ENCODE data around the gene RSBN1.

Gene RSBN1

DNA sequence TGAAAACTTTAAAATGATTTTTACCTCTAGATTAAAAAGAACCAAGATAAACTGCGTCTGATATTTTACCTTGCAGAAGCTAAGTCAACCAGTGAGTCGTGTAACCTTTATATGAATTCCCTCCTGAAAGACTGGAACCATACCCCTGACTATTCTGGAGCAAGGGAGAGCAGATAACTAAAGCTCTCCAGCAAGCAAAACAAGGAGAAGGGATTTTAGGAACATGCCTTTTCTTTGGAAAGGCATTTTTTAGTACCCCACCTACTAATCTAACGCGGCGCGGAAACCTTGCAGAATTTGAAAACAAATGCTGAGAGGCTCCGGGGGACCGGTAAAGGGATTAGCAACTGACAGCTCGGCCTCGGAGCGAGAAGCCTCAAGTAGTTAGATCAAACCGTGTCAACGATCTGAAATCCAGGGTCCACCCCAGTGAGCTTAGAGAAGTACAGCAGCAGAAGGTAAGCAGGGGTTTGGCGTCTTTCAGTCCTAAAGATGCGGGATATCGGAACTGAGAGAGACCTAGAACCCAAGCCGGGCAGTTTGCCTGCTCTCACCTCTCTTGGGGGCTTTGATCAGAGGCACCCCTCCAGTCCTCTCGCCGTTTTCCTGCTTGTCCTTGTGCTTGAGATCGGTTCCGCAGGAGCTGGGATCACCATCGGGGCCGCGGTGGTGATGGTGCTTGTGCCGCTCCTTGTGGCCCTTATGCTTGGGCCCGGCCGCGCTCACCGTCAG lies 954 bp downstream of the RSBN1 start:
- DNase-seq: peak; percentile 55

DNA sequence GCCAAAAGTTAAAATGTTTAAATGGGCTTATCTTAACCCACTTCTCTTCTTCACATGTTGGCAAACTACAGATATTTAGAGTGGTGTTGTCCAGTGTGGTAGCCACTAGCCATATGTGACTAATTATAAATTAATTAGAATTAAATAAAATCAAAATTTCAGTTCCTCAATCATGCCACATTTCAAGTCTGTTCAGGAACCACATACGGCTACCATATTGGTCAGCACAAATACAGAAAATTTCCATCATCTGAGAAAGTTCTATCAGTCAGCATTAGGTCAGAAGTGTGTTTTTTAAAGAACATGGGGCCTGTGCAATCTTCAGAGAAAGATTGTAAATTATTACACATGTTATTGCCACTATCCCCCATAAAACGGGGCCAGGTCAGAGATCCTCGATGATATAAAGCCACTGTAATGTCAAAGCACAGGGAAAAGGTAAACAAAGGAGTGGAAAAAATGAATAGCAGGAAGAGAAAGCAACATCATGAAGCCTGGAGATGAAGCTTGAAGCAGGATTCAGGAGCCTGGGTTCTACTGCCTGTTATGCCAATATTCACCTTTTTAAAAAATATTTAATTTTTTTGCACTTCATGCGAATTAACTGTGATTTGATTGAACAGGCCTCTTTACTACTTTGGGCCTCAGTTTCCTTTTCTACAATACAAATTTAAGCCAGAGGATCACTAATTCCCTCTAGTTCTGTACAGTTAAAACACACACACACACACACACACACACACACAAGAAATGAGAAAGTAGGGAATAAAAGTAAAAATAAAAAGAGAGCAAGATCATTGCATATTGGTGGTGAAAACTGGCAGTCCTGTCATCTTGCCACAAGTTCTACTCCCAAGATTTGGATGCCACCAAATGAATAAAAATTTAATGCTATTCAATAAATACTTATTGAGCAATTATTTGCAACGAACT lies 2.3 kb downstream of the RSBN1 start:
- DNase-seq: no peak

DNA sequence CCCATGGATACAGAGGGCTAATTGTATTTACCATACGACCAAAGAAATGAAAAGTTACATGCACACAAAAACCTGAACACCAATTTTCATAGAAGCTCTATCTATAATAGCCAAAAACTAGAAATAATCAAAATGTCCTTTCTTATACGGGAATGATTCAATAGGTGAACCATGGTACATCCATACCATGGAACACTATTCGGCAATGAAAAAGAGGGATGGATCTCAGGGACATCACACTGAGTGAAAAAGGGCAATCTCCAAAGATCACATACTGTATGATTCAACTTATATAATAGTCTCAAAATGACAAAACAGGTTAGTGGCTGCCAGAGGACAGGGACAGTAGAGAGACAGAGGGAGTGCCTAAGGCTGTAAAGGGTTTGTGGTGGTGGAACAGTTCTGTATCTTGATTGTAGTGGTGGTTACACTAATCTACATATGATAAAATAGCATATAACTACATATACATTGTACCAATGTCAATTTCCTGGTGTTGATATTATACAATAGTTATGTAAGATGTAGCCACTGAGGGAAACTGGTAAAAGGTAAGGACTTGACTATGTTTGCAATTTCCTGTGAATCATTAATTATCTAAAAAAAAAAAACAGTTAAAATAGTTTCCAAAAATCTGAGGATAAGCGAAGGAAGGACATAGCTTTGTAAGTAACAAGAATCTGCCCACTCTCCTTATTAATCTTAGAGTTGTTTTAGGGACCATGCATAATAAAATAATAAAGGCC lies 3.7 kb downstream of the RSBN1 start:
- no peak for DNase-seq

DNA sequence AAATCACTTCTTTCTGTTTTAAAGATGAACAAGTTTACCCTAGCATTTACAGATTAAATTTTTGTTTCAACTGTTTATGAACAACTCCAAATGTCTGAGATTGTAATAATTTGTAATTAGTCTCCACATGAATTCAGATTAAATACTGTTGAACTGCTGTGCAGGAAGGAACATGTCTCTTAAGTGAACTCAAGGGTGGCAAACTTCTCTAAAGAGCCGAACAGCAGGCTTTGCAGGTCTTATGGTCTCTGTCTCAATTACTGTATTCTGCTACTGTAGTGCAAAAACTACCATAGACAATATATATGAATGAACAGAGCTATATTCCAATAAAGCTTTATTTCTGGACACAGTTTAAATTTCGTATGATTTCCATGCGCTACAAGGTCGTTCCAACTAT lies 6.6 kb downstream of the RSBN1 start:
- DNase-seq: no peak

DNA sequence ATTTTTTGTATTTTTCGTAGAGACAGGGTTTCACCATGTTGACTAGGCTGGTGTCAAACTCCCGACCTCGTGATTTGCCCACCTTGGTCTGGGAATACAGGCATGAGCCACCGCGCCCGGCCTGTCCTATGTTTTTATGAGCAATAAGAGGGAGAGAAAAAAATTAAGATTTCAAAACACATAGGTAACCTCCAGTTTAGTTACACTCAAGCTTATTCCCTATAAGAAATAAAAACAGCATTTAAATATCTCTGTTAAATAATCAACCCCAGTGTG lies 7.1 kb downstream of the RSBN1 start:
- DNase-seq: no peak

- DNase-seq: no peak
Observed at GRCh38 chr1:113804421-113805255, 7.6 kb downstream of the RSBN1 start.

DNA sequence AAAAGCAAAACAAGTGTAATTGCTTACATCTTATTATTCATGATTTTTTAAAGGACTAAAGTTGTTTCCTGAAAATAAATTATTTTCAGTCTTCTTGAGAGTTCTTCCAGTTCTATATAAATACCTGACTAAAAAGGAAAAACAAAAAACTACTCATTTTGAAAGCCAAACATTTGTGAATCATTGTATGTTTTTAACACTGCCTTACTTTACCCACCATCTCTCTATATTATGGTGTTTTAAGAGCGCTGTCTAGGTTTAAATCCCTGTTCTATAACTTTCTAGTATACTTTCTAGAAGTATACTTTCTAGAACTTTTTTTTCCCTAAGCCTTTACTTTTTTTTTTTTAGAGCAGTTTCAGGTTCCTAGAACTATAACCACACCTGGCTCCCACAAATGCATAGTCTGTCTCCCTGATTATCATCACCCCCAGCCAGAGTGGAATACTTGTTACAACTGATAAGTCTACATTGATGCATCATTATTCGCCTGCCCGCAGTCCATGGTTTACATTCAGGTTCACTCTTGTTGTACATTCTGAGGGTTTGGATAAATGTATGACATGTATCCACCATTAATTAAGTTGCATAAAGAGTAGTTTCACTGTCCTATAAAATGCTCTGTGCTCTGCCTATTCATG lies 9.8 kb downstream of the RSBN1 start:
- DNase-seq: no peak

- no peak for DNase-seq
Observed at GRCh38 chr1:113800487-113800886, 11.8 kb downstream of the RSBN1 start.

DNA sequence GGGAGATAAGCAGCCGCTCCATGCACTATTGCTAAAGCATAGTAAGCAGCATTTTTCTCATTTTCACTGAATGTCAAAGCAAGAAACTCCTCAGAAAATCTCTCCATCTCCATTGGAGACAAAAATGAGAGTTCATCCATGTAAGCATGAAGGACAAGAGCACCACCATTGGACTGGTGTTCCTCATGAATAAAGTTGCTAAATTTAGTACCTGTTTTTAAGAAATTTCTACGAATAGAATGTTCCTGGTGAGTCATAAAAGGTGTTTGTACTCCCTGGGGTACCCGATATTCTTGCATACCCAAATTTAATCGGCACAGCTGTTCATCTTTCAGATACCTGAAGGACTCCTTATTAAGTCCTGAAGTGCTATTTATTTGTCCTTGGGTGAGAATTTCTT lies 14.8 kb downstream of the RSBN1 start:
- no peak for DNase-seq

GRCh38 chr1:113793878-113794834 lies 18.1 kb downstream of the RSBN1 start:
- peak; percentile 26 for DNase-seq

GRCh38 chr1:113792986-113793385 lies 19.3 kb downstream of the RSBN1 start:
- no peak for DNase-seq

DNA sequence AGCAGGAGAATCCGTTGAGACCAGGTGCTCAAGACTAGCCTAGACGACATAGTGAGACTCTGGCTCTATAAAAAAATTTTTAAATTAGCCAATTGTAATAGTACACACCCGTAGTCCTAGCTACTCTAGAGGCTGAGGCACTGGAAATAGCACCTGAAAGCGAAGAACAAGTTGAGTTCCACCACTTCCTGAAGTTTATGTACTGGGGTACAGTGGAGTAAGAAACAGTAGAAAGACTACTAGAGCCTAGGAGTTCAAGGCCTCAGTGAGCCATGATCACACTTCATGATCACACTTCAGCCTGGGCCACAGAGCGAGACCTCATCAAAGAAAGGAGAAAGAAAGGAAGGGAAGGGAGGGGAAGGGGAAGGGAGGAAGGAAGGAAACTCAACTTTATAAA lies 19.8 kb downstream of the RSBN1 start:
- DNase-seq: no peak

- no peak for DNase-seq
Observed at GRCh38 chr1:113788802-113789201, 23.5 kb downstream of the RSBN1 start.

DNA sequence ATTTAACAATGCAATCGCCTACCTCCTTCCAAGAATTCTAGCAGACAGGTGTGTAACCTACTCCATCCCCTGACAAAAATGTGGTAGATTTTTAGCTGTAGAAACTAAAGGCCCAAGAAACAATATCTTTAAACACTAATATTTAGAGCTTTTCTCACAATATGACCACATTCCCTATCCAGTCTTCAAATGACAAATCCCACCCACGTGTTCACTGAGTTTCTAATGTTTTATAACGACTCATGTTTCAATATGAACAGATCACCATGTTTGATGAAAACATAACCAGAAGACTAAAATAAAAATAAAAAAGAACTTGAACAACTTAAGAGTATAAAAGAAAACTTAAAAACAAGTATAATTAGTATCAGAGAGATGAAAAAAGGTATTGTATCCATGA lies 24.6 kb downstream of the RSBN1 start:
- DNase-seq: no peak

DNA sequence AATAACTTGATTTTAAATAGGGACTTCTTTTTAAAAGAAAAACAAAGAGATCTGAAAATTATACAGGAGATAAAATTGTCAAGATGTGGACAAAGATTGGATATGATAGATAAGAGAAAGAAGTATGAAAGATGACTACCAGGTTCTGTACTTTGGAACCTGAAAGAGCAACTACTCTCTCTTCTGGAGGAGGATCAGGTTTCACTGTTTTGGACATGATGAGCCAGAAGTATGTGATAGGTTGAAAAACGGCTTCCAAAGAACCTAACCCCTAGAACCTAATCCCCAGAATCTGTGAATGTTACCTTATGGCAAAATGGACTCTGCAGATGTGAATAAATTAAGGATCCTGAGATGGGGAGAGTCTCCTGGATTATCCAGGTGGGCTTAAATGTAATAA lies 26.2 kb downstream of the RSBN1 start:
- no peak for DNase-seq

DNA sequence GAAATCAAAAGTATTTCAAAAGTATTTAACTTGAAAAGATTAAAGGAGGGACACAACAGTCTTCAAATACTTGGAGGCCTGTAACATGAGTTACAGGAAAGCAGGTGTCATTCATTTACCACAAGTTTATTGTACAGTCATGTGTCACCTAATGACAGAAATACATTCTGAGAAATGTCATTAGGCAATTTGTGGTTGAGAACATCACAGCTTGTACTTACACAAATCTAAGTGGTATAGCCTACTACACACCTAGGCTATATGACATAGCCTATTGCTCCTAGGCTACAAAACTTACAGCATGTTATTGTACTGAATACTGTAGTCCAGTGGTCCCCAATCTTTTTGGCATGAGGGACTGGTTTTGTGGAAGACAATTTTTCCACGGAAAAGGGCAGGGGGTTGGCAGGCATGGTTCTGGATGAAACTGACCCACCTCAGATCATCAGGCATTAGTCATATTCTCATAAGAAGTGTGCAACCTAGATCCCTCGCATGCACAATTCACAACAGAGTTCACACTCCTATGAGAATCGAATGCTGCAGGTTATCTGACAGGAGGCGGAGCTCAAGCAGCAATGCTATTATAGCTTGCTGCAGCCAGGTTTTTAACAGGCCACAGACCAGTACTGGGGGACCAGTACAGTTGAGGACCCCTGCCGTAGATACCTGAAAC lies 28.0 kb downstream of the RSBN1 start:
- no peak for DNase-seq

GRCh38 chr1:113783254-113784103 lies 28.8 kb downstream of the RSBN1 start:
- DNase-seq: no peak

- DNase-seq: no peak
Observed at GRCh38 chr1:113782406-113782805, 29.9 kb downstream of the RSBN1 start.

GRCh38 chr1:113780374-113781146 lies 31.7 kb downstream of the RSBN1 start:
- no peak for DNase-seq
